OCI-LY3 (cell line): ENCODE measurements around the gene PNLIPRP2.

ENCODE experiments used
- H2AFZ ChIP-seq: fragments of 200-600, 300-600 bp; shearing (Covaris generic); 2 replicates; pipeline ENCODE4 v1.6.0; 2014; ENCODE audit warnings: antibody characterized with exemption, low read depth, low read length
- H3K27ac ChIP-seq: fragments of 200-600, 300-600 bp; sonication (generic); 2 replicates; pipeline ENCODE4 v1.5.1; 2014; ENCODE audit warnings: mild to moderate bottlenecking, low read length, moderate library complexity, mixed read lengths
- H3K27me3 ChIP-seq: fragments of 200-600, 300-600 bp; sonication (generic); 2 replicates; pipeline ENCODE4 v1.6.1; 2014; ENCODE audit warnings: low read depth, low read length, mixed read lengths
- H3K36me3 ChIP-seq: fragments of 200-600, 300-600 bp; sonication (generic); replicated peaks from 2 replicates; pipeline ENCODE3; 2014; ENCODE audit warnings: low read depth, low read length, mixed read lengths
- H3K4me1 ChIP-seq: fragments of 300-600, 200-600 bp; sonication (generic); 2 replicates; pipeline ENCODE4 v1.6.1; 2014; ENCODE audit warnings: low read length, mixed read lengths
- H3K4me2 ChIP-seq: fragments of 200-600, 300-600 bp; sonication (generic); 2 replicates; pipeline ENCODE4 v1.6.1; 2014; ENCODE audit warnings: low read length, mixed read lengths
- H3K4me3 ChIP-seq: fragments of 300-600, 200-600 bp; sonication (generic); 2 replicates; pipeline ENCODE4 v1.5.1; 2014; ENCODE audit warnings: antibody characterized with exemption, mild to moderate bottlenecking, low read length, moderate library complexity
- H3K79me2 ChIP-seq: fragments of 300-600, 200-600 bp; shearing (Covaris generic); 2 replicates; pipeline ENCODE4 v1.6.1; 2014; ENCODE audit warnings: mild to moderate bottlenecking, low read length, mixed read lengths
- H3K9ac ChIP-seq: fragments of 300-600, 200-600 bp; shearing (Covaris generic); 2 replicates; pipeline ENCODE4 v1.6.0; 2014; ENCODE audit warnings: mild to moderate bottlenecking, low read length, moderate library complexity
- H3K9me3 ChIP-seq: fragments of 200-600, 300-600 bp; shearing (Covaris generic); 2 replicates; pipeline ENCODE4 v1.6.1; 2014; ENCODE audit warnings: low read length, mixed read lengths; ENCODE audit not compliant: insufficient read depth
- H4K20me1 ChIP-seq: fragments of 200-600, 300-600 bp; sonication (generic); 2 replicates; pipeline ENCODE4 v1.6.1; 2016; ENCODE audit warnings: low read length, mixed read lengths; ENCODE audit not compliant: insufficient read depth
- EZH2phosphoT487 ChIP-seq: fragments of 200-600 bp; shearing (Covaris generic); IDR thresholded peaks from 2 replicates; pipeline ENCODE4 v1.6.1; 2018; ENCODE audit warnings: antibody characterized with exemption, mixed run types, low read depth
- TF ChIP-seq, protein P1 (sequence below): fragments of 200-600, 300-600 bp; sonication (generic); IDR thresholded peaks from 2 replicates; pipeline ENCODE4 v1.5.1; 2014; ENCODE audit warnings: antibody characterized with exemption, low read length, low read depth

PNLIPRP2 gene

DNA sequence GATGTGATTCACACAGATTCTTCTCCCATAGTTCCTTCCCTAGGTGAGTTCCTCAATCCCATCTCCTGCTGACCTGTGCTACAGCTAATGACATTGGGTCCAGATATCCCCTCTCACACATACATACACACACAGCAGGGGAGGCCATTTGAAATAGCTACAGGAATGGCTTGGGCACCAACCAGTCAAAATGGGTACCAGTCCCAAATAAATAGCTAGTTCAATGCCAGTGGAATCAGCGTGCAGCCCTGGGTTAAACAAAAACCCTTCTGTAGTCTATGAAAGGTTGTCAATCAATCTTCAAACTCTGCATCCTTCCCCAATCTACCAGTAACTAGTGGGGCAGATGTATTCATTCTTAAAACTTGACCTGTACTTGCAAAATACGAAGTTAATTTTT, 9.3 kb downstream of the PNLIPRP2 start:
- Histone ChIP-seq H3K4me3 (no peak overlapping the region), H3K4me1 (no peaks in the 10 kb centered on the region), H3K9ac (no peak overlapping the region), H2AFZ (no peak overlapping the region), H3K27ac (no peak overlapping the region), H3K27me3 (no peaks in the 10 kb centered on the region), H3K79me2 (no peaks in the 10 kb centered on the region), H4K20me1 (no peaks in the 10 kb centered on the region), H3K36me3 (no peaks in the 10 kb centered on the region), H3K9me3 (no peaks in the 10 kb centered on the region), H3K4me2 (no peak overlapping the region)
- TF ChIP-seq, protein P1, sequence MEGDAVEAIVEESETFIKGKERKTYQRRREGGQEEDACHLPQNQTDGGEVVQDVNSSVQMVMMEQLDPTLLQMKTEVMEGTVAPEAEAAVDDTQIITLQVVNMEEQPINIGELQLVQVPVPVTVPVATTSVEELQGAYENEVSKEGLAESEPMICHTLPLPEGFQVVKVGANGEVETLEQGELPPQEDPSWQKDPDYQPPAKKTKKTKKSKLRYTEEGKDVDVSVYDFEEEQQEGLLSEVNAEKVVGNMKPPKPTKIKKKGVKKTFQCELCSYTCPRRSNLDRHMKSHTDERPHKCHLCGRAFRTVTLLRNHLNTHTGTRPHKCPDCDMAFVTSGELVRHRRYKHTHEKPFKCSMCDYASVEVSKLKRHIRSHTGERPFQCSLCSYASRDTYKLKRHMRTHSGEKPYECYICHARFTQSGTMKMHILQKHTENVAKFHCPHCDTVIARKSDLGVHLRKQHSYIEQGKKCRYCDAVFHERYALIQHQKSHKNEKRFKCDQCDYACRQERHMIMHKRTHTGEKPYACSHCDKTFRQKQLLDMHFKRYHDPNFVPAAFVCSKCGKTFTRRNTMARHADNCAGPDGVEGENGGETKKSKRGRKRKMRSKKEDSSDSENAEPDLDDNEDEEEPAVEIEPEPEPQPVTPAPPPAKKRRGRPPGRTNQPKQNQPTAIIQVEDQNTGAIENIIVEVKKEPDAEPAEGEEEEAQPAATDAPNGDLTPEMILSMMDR = no peak
- TF ChIP-seq EZH2phosphoT487 = no peak

DNA sequence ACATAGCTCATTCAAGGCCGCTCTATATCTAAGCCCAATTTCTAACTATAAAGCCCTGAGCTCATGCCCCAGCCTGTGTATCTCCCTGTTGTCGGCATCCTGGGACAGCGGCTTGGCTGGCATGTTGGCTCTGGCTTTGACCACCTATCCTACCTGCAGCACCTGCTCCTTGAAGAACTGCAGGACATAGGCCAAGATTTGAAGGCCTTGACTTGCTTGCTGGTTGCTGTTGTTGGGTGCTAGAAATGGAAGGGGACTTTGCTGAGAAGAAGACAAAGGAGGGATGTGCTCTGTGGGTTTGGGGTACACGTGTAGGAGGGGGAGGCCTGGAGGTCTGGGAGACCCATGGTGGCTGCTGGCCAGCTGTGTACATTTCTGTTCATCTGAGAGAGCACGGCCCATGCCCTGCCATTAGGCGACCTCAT, 11.1 kb downstream of the PNLIPRP2 start:
- TF ChIP-seq EZH2phosphoT487 = no peak
- TF ChIP-seq, protein P1 = no peak
- no peaks in the 10 kb centered on the region for H3K79me2 ChIP-seq
- H4K20me1 ChIP-seq = no peaks in the 10 kb centered on the region
- H2AFZ ChIP-seq = no peak overlapping the region
- no peak overlapping the region for H3K4me2 ChIP-seq
- H3K4me3 ChIP-seq = no peak overlapping the region
- H3K27me3 ChIP-seq = no peaks in the 10 kb centered on the region
- H3K9me3 ChIP-seq = no peaks in the 10 kb centered on the region
- H3K27ac ChIP-seq = no peak overlapping the region
- H3K4me1 ChIP-seq = no peaks in the 10 kb centered on the region
- H3K36me3 ChIP-seq = no peaks in the 10 kb centered on the region
- H3K9ac ChIP-seq = no peak overlapping the region

DNA sequence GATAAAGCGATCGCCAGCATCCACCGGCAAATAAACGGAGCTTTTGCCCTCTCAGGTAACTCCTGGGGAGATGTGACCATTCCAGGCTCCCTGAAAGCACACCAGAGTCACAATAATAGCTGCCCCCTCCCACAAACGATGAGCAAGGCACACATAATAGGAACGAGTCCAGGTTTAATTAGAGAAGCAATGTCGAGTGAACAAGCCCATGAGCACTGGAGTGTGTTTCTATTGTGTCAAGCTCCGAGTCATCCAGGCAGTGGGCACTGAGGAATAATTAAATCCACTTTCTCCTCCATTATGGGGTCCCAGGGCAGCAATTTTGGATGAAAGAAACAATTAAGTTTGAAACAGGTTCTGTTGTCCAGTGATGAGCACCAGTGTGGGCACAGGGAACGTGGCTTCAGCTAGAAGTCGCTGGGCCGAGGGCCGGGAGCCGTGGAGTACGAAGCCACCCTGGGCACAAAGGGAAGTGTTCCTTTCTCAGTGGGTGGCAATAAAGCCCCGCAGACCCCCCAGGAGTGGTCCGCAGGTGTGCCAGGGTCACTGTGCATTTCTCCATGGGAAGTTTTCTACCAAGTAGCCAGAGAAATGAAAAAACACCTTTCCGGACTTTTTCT, 12.0 kb downstream of the PNLIPRP2 start:
- no peaks in the 10 kb centered on the region for H4K20me1 ChIP-seq
- no peak overlapping the region for H3K27ac ChIP-seq
- H3K36me3 ChIP-seq = no peaks in the 10 kb centered on the region
- no peaks in the 10 kb centered on the region for H3K79me2 ChIP-seq
- H3K9ac ChIP-seq = no peak overlapping the region
- no peaks in the 10 kb centered on the region for H3K9me3 ChIP-seq
- no peak for TF ChIP-seq EZH2phosphoT487
- TF ChIP-seq, protein P1 = no peak
- no peak overlapping the region for H3K4me2 ChIP-seq
- H2AFZ ChIP-seq = no peak overlapping the region
- H3K27me3 ChIP-seq = no peaks in the 10 kb centered on the region
- H3K4me3 ChIP-seq = no peak overlapping the region
- H3K4me1 ChIP-seq = no peaks in the 10 kb centered on the region

DNA sequence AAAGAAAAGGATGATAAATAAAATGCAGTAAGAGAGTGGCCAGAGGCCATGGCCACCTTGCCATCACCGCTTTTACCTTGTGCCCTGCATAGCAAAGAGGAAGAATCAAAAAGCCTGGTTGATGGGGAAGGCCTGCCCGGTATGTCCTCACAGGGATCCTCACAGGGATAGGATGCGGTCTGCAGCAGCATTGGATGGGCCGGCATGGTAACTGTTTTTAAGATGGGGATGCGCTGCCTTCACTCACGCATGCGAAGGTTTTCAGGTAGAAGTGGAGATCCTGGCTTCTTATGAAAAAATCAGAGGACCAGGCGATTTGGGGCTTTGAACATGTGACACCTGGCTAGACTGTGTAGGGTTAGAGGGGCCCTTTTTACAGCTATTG, 12.5 kb downstream of the PNLIPRP2 start:
- TF ChIP-seq EZH2phosphoT487 = no peak
- TF ChIP-seq, protein P1 = no peak
- Histone ChIP-seq H4K20me1 (no peaks in the 10 kb centered on the region), H3K27me3 (no peaks in the 10 kb centered on the region), H3K4me3 (no peak overlapping the region), H3K4me1 (no peaks in the 10 kb centered on the region), H3K9me3 (no peaks in the 10 kb centered on the region), H3K79me2 (no peaks in the 10 kb centered on the region), H3K27ac (no peak overlapping the region), H3K9ac (no peak overlapping the region), H3K4me2 (no peak overlapping the region), H3K36me3 (no peaks in the 10 kb centered on the region), H2AFZ (no peak overlapping the region)
